Mesenchymal stem cell (in vitro differentiated cells and primary cell): ENCODE measurements around the gene C5orf24. TPM values are rescaled to one million over a fixed set of nuclear protein-coding genes. Genes with fewer than 3 reads are reported as not detected.

Experiments used
- DNase-seq: peaks from one replicate; pipeline ENCODE4 v3.0.0-alpha.2; 2013
- H2AFZ ChIP-seq: one replicate; pipeline ENCODE4 v1.6.1; 2013; ENCODE audit warnings: low read depth, mild to moderate bottlenecking, control low read depth, inconsistent platforms, low read length, moderate library complexity
- H2AK5ac ChIP-seq: 2 replicates; pipeline ENCODE4 v1.6.1; 2013; ENCODE audit warnings: low read length, moderate library complexity, mild to moderate bottlenecking, inconsistent platforms; ENCODE audit not compliant: severe bottlenecking
- H2BK120ac ChIP-seq: one replicate; pipeline ENCODE4 v1.6.1; 2013; ENCODE audit warnings: low read depth, mild to moderate bottlenecking, inconsistent platforms, low read length, moderate library complexity
- H2BK12ac ChIP-seq, 2 experiments: one replicate each; pipeline ENCODE4 v1.6.1; 2013; ENCODE audit warnings: inconsistent platforms in 2 of 2, low read length in 2 of 2, mild to moderate bottlenecking in 2 of 2, moderate library complexity in 2 of 2, control low read depth in 1 of 2
- H2BK15ac ChIP-seq: one replicate; pipeline ENCODE4 v1.6.1; 2013; ENCODE audit warnings: mild to moderate bottlenecking, low read depth, inconsistent platforms; ENCODE audit not compliant: poor library complexity, severe bottlenecking
- H2BK5ac ChIP-seq: 2 replicates; pipeline ENCODE4 v1.6.1; 2013; ENCODE audit warnings: low read depth, mild to moderate bottlenecking, low read length, control low read depth, inconsistent platforms; ENCODE audit not compliant: poor library complexity, severe bottlenecking
- H3K14ac ChIP-seq, 2 experiments: one replicate each; pipeline ENCODE4 v1.6.1; 2013; ENCODE audit warnings: inconsistent platforms in 2 of 2, low read length in 2 of 2, control low read depth in 1 of 2, mild to moderate bottlenecking in 1 of 2, moderate library complexity in 1 of 2
- H3K18ac ChIP-seq, 2 experiments: one replicate each; pipeline ENCODE4 v1.6.1; 2013; ENCODE audit warnings: inconsistent platforms in 2 of 2, low read length in 2 of 2, control low read depth in 1 of 2, low read depth in 1 of 2, mild to moderate bottlenecking in 1 of 2
- H3K23ac ChIP-seq, 2 experiments: one replicate each; pipeline ENCODE4 v1.6.1; 2013; ENCODE audit warnings: inconsistent platforms in 2 of 2, low read length in 2 of 2, mild to moderate bottlenecking in 2 of 2, moderate library complexity in 2 of 2, control low read depth in 1 of 2
- H3K27ac ChIP-seq: 2 replicates; pipeline ENCODE4 v1.5.1; 2013; ENCODE audit warnings: mild to moderate bottlenecking, moderate library complexity, low read length, control low read depth, inconsistent platforms; ENCODE audit not compliant: poor library complexity, severe bottlenecking
- H3K27me3 ChIP-seq, 2 experiments: 2 replicates each; pipeline versions ENCODE4 v1.6.1 to v1.7.0; 2013; ENCODE audit warnings: low read length in 2 of 2, mild to moderate bottlenecking in 2 of 2, moderate library complexity in 2 of 2, control low read depth in 1 of 2, inconsistent platforms in 1 of 2; ENCODE audit not compliant: control insufficient read depth in 1 of 2, insufficient read depth in 1 of 2
- H3K36me3 ChIP-seq, 2 experiments: 2 replicates each; pipeline versions ENCODE4 v1.6.1 to v1.7.0; 2013; ENCODE audit warnings: low read length in 2 of 2, control low read depth in 1 of 2, inconsistent platforms in 1 of 2, low read depth in 1 of 2, mild to moderate bottlenecking in 1 of 2; ENCODE audit not compliant: insufficient read depth in 2 of 2, control insufficient read depth in 1 of 2
- H3K4ac ChIP-seq, 2 experiments: one replicate each; pipeline ENCODE4 v1.6.1; 2013; ENCODE audit warnings: inconsistent platforms in 2 of 2, low read length in 2 of 2, mild to moderate bottlenecking in 2 of 2, moderate library complexity in 2 of 2, control low read depth in 1 of 2, low read depth in 1 of 2
- H3K4me1 ChIP-seq: 2 replicates; pipeline ENCODE4 v1.6.1; 2013; ENCODE audit warnings: low read depth, low read length, control low read depth; ENCODE audit not compliant: control insufficient read depth, insufficient read depth
- H3K4me2 ChIP-seq: 2 replicates; pipeline ENCODE4 v1.6.1; 2013; ENCODE audit warnings: low read length, mild to moderate bottlenecking, inconsistent platforms; ENCODE audit not compliant: poor library complexity, severe bottlenecking
- H3K4me3 ChIP-seq, 2 experiments: 2 replicates each; pipeline versions ENCODE4 v1.5.1 to v1.7.0; 2013; ENCODE audit warnings: low read length in 2 of 2, mild to moderate bottlenecking in 2 of 2, control low read depth in 1 of 2, low read depth in 1 of 2; ENCODE audit not compliant: insufficient read depth in 1 of 2
- H3K79me1 ChIP-seq: replicated peaks from 2 replicates; pipeline ENCODE4 v1.6.1; 2013; ENCODE audit warnings: mild to moderate bottlenecking, control low read depth, low read length, inconsistent platforms; ENCODE audit not compliant: poor library complexity, severe bottlenecking
- H3K9ac ChIP-seq: 2 replicates; pipeline ENCODE4 v1.7.0; 2013; ENCODE audit warnings: mild to moderate bottlenecking, low read length, moderate library complexity
- H3K9me3 ChIP-seq: 2 replicates; pipeline ENCODE4 v1.7.0; 2013; ENCODE audit warnings: mild to moderate bottlenecking, low read length; ENCODE audit not compliant: control insufficient read depth
- H4K8ac ChIP-seq: one replicate; pipeline ENCODE4 v1.6.1; 2013; ENCODE audit warnings: inconsistent platforms, mild to moderate bottlenecking, low read length, moderate library complexity
- H4K91ac ChIP-seq: one replicate; pipeline ENCODE4 v1.6.1; 2013; ENCODE audit warnings: mild to moderate bottlenecking, low read length, inconsistent platforms
- WGBS: methylation state at CpG from one replicate; pipeline ENCODE4 v1.1.7; 2013; ENCODE audit warnings: mixed read lengths; 5-methylcytosine and 5-hydroxymethylcytosine counted together
- polyA plus RNA-seq, 2 experiments: library from polyadenylated mRNA; stranded (reverse); fragments of 200-250 nt; gene quantifications; one replicate each; pipeline ENCODE4 v1.2.3, GENCODE V29; 2013

Gene C5orf24
- 54.6 TPM for polyA plus RNA-seq (2013, experiment 1 of 2)
- polyA plus RNA-seq (2013, experiment 2 of 2), result 55.4 TPM

DNA sequence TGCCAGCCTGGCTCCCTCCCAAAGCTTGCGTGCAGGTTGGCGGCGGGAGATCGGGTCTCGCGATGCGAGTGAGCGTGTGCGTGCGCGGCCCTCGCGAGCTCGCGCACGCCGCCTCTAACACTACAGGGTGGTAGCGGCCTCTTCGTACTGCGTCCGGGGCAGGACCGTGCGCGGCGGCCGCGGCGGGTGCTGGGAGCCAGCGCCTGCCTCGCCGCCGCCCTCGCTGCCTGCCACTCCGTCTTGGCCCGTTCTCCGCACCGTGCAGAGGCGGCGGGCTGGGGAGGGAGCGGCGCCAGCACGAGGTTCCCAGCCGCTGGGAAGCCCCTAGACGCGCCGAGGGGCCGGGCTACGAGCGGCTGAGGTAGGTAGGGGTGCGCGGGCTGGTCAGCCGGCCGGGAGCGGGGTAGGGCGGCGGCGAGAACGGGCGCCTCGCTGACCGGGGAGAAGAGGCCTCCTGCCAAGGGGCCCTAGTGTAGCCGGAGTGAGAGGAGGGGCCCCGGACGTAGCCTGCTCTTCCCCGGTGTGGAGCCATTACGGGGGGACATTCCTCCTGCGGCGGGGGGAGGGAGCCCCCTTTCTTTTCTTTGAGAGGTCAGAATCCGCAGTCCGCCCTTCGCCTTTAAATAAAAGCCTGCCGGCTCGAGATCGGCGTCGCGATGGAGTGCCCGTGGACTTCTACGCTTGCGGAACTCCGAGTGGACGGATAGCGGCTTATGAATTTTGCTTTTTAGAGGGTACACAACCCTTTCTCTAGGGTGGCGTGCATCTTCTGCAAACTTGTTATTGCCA lies at the start of gene C5orf24:
Gene C5orf24 (plus strand): TSS at position 117 of the 789 bp plus-strand sequence. CDS start 8,933 bp downstream, outside the sequence.
- Histone ChIP-seq H2BK120ac (peak within 1 kb of the TSS; percentile 64), H3K4ac (peak within 1 kb of the TSS; percentile 93 to 95), H4K91ac (peak within 1 kb of the TSS; percentile 99), H3K4me1 (peaks cover 12% of the 10 kb centered on the region), H3K23ac (peak within 1 kb of the TSS; percentile 34 to 79), H2BK5ac (peak within 1 kb of the TSS; percentile 94), H3K18ac (peak within 1 kb of the TSS; percentile 96 to 98), H3K36me3 (peaks cover 8 to 20% of the 10 kb centered on the region in 2 experiments), H4K8ac (peak within 1 kb of the TSS; percentile 99), H3K79me1 (peaks cover 8% of the 10 kb centered on the region), H3K9me3 (no peaks in the 10 kb centered on the region), H3K27ac (peak within 1 kb of the TSS; percentile 87), H2BK15ac (no peak within 1 kb of the TSS), H3K4me3 (peak within 1 kb of the TSS; percentile 91 to 97), H2BK12ac (peak within 1 kb of the TSS in 1 of 2 experiments; percentile 66), H2AFZ (no peak within 1 kb of the TSS), H3K9ac (peak within 1 kb of the TSS; percentile 99), H2AK5ac (peak within 1 kb of the TSS; percentile 69), H3K27me3 (no peaks in the 10 kb centered on the region), H3K14ac (peak within 1 kb of the TSS in 1 of 2 experiments; percentile 98), H3K4me2 (peak within 1 kb of the TSS; percentile 64)
- DNase-seq, result peak; percentile 95
- under 1% methylated on average over 78 of the region's 84 CpGs for WGBS

DNA sequence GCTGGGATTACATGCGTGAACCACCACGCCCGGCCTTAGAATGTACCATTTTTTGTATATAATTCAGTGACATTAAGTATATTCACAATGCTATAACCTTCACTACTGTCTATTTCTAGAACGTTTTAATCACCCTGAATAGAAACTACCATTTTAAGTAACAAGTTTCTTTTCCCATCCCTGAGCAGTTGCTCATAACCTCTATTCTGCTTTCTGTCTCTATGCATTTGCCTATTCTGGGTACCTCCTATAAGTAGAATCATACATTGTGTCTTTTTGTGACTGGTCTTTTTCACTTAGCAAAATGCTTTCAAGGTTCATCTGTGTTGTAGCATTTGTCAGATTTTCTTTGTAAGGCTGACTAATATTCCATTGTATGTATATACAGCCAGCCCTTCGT lies 47.3 kb upstream of the C5orf24 start:
- Histone ChIP-seq H3K23ac (no peak overlapping the region), H3K4me3 (no peak overlapping the region), H3K4ac (no peak overlapping the region), H3K4me2 (no peak overlapping the region), H3K9ac (no peak overlapping the region), H2BK15ac (no peak overlapping the region), H4K91ac (no peak overlapping the region), H2BK120ac (no peak overlapping the region), H2AFZ (no peak overlapping the region), H3K4me1 (peaks cover 3% of the 10 kb centered on the region), H2AK5ac (no peak overlapping the region), H3K18ac (no peak overlapping the region), H2BK5ac (no peak overlapping the region), H3K27me3 (no peaks in the 10 kb centered on the region), H3K14ac (no peak overlapping the region), H3K9me3 (no peaks in the 10 kb centered on the region), H3K36me3 (peaks cover 39 to 88% of the 10 kb centered on the region in 2 experiments), H3K79me1 (peaks cover 19% of the 10 kb centered on the region), H2BK12ac (no peak overlapping the region), H3K27ac (no peak overlapping the region), H4K8ac (no peak overlapping the region)
- WGBS, result 100% methylated on average over 2 of the region's 5 CpGs
- no peak for DNase-seq

DNA sequence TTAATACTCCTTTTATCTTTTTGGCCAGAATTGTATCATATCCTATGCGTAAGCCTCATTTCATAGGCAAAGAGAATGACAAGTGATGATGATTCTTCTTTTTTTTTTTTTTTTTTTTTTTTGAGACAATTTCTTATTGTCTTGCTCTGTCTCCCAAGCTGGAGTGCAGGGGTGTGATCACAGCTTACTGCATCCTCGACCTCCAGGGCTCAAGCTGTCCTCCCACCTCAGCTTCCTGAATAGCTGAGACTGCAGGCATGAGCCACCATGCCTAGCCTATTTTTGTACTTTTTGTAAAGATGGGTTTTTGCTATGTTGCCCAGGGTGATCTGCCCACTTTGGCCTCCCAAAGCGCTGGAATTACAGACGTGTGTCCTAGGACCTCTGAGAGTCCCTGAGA lies 41.9 kb upstream of the C5orf24 start:
- peaks cover 22 to 73% of the 10 kb centered on the region in 2 experiments for H3K36me3 ChIP-seq
- H2BK15ac ChIP-seq, result no peak overlapping the region
- no peaks in the 10 kb centered on the region for H3K9me3 ChIP-seq
- no peak overlapping the region for H3K14ac ChIP-seq
- no peak overlapping the region for H3K27ac ChIP-seq
- no peak for DNase-seq
- H3K4ac ChIP-seq, result no peak overlapping the region
- no peak overlapping the region for H2AFZ ChIP-seq
- no peak overlapping the region for H2BK120ac ChIP-seq
- no peak overlapping the region for H3K4me2 ChIP-seq
- peaks cover 20% of the 10 kb centered on the region for H3K79me1 ChIP-seq
- H3K23ac ChIP-seq, result no peak overlapping the region
- no peak overlapping the region for H2AK5ac ChIP-seq
- no peak overlapping the region for H3K18ac ChIP-seq
- whole genome bisulfite sequencing, result 100% methylated on average over 3 of the region's 4 CpGs
- H3K27me3 ChIP-seq, result no peaks in the 10 kb centered on the region
- no peak overlapping the region for H2BK5ac ChIP-seq
- H3K4me1 ChIP-seq, result no peaks in the 10 kb centered on the region
- no peak overlapping the region for H3K4me3 ChIP-seq
- H2BK12ac ChIP-seq, result no peak overlapping the region
- H4K8ac ChIP-seq, result no peak overlapping the region
- no peak overlapping the region for H4K91ac ChIP-seq
- no peak overlapping the region for H3K9ac ChIP-seq

DNA sequence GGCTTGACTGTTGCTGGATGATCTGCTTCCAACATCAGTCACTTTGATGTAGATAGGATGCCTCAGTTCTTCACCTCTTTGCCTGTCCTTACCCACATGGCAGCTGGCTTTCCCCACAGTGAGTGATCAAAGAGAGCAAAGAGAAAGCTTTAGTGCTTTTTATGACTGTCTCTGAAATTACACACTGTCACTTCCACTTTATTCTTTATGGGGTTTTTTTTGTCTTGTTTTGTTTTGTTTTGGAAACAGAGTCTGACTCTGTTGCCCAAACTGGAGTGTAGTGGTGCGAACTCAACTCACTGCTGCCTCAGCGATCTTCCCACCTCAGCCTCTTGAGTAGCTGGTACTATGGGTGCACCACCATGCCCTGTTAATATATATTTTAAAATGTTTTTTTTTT lies 32.4 kb upstream of the C5orf24 start:
- H3K4ac ChIP-seq, result no peak overlapping the region
- no peak overlapping the region for H3K14ac ChIP-seq
- peaks cover 6% of the 10 kb centered on the region for H3K79me1 ChIP-seq
- no peak overlapping the region for H2BK15ac ChIP-seq
- no peak overlapping the region for H4K91ac ChIP-seq
- H3K27me3 ChIP-seq, result no peaks in the 10 kb centered on the region
- no peaks in the 10 kb centered on the region for H3K9me3 ChIP-seq
- no peak overlapping the region for H4K8ac ChIP-seq
- H2BK120ac ChIP-seq, result no peak overlapping the region
- no peak overlapping the region for H3K23ac ChIP-seq
- H3K4me1 ChIP-seq, result no peaks in the 10 kb centered on the region
- no peak overlapping the region for H3K9ac ChIP-seq
- DNase-seq, result no peak
- H3K4me3 ChIP-seq, result no peak overlapping the region
- no peak overlapping the region for H2BK5ac ChIP-seq
- no peak overlapping the region for H3K27ac ChIP-seq
- H3K36me3 ChIP-seq, result peaks cover 31 to 80% of the 10 kb centered on the region in 2 experiments
- no peak overlapping the region for H2BK12ac ChIP-seq
- no peak overlapping the region for H3K18ac ChIP-seq
- H2AK5ac ChIP-seq, result no peak overlapping the region
- H3K4me2 ChIP-seq, result no peak overlapping the region
- no CpG with 5 or more reads among the region's 2 CpGs for WGBS
- H2AFZ ChIP-seq, result no peak overlapping the region
